K562 (cell line): ENCODE results near the gene ANKRD11. TPM values are rescaled to one million over a fixed set of nuclear protein-coding genes. Genes with fewer than 3 reads are reported as not detected.

Source experiments
- JUND ChIP-seq, 2 experiments: IDR thresholded peaks; 2 replicates in 1 of 2; 3 replicates in 1 of 2; pipeline ENCODE4 v1.6.1; 2011; ENCODE audit warnings: borderline replicate concordance in 2 of 2, low read depth in 2 of 2, low read length in 2 of 2, improper control_type of control experiment in 1 of 2, missing biosample characterization in 1 of 2, missing genetic modification characterization in 1 of 2, missing genetic modification reagents in 1 of 2
- KDM5B ChIP-seq: fragments of 200-600 bp; sonication (generic); IDR thresholded peaks from 2 replicates; pipeline ENCODE4 v1.6.1; 2012; ENCODE audit warnings: low read depth, mild to moderate bottlenecking, moderate library complexity, low read length, control low read depth, inconsistent platforms; ENCODE audit not compliant: insufficient replicate concordance
- MLLT1 ChIP-seq, 2 experiments: fragments of 450-650 bp; IDR thresholded peaks; 2 replicates each; pipeline ENCODE4 v1.6.1; 2016
- POU5F1 ChIP-seq: fragments of 150-350 bp; IDR thresholded peaks from 2 replicates; pipeline ENCODE4 v1.6.1; 2014; ENCODE audit warnings: borderline replicate concordance, low read length, low read depth, mild to moderate bottlenecking; ENCODE audit not compliant: partially characterized antibody
- TRIM28 ChIP-seq: fragments of 450-650 bp; IDR thresholded peaks from 2 replicates; pipeline ENCODE4 v1.6.1; 2017
- UBTF ChIP-seq, 2 experiments: IDR thresholded peaks; 2 replicates each; pipeline ENCODE4 v1.6.1; 2012; ENCODE audit warnings: improper control_type of control experiment in 2 of 2, low read depth in 2 of 2, low read length in 2 of 2, borderline replicate concordance in 1 of 2
- ZBTB17 ChIP-seq: fragments of 450-650 bp; formaldehyde crosslinking; IDR thresholded peaks from 2 replicates; pipeline ENCODE4 v1.4.0; 2020; ENCODE audit warnings: mild to moderate bottlenecking
- ZBTB2 ChIP-seq: fragments of 450-650 bp; IDR thresholded peaks from 2 replicates; pipeline ENCODE4 v1.6.1; 2016; ENCODE audit warnings: antibody characterized with exemption
- ZEB2 ChIP-seq: fragments of 450-650 bp; IDR thresholded peaks from 2 replicates; pipeline ENCODE4 v1.6.1; 2016
- polyA plus RNA-seq, 8 experiments: library from polyadenylated mRNA; depleted of rRNA in 4 of 8; stranded (reverse) in 5 of 8; unstranded in 3 of 8; fragments of >200 nt; fragmentation: Nextera tagmentation in 2 of 8; fragmentation: Illumina TruSeq in 1 of 8; extraction: Ambion mirVana in 2 of 8; extraction: Trizol in 1 of 8; gene quantifications; 2 replicates each; pipeline versions ENCODE4 v1.2.1 to v1.2.3, GENCODE V29; 2011 to 2014; ENCODE audit warnings: inconsistent platforms in 1 of 8, missing spikeins in 1 of 8
- total RNA-seq, 7 experiments: library from RNA; depleted of rRNA in 6 of 7; stranded (reverse); fragments of >200 nt in 6 of 7; fragmentation: Illumina TruSeq in 2 of 7; extraction: Trizol in 2 of 7; gene quantifications; 2 replicates each; pipeline versions ENCODE4 v1.2.1 to v1.2.3, GENCODE V29; 2011 to 2021; ENCODE audit warnings: low replicate concordance in 1 of 7
- TF ChIP-seq, protein P1 (sequence below): fragments of 450-650 bp; formaldehyde crosslinking; IDR thresholded peaks from 2 replicates; pipeline ENCODE4 v1.4.0; 2020; ENCODE audit warnings: mild to moderate bottlenecking, moderate library complexity
- TF ChIP-seq, protein P2 (sequence below): sonication (generic); formaldehyde crosslinking; IDR thresholded peaks from 2 replicates; pipeline ENCODE4 v1.8.0; 2023; ENCODE audit warnings: mild to moderate bottlenecking, missing genetic modification reagents
- TF ChIP-seq, protein P3 (sequence below): sonication (generic); formaldehyde crosslinking; IDR thresholded peaks from 2 replicates; pipeline ENCODE4 v1.8.0; 2022; ENCODE audit warnings: missing genetic modification reagents, mild to moderate bottlenecking, moderate library complexity, borderline replicate concordance

ANKRD11 gene
- total and polyA plus RNA-seq, 9 of the 15 experiments (the other 6 are each of a cell fraction or from before 2014, with no cell fraction given), result 4.7 to 126 (median 31.7) TPM

- TF ChIP-seq, protein P1, sequence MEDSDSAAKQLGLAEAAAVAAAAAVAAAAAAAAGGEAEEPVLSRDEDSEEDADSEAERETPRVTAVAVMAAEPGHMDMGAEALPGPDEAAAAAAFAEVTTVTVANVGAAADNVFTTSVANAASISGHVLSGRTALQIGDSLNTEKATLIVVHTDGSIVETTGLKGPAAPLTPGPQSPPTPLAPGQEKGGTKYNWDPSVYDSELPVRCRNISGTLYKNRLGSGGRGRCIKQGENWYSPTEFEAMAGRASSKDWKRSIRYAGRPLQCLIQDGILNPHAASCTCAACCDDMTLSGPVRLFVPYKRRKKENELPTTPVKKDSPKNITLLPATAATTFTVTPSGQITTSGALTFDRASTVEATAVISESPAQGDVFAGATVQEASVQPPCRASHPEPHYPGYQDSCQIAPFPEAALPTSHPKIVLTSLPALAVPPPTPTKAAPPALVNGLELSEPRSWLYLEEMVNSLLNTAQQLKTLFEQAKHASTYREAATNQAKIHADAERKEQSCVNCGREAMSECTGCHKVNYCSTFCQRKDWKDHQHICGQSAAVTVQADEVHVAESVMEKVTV, result no peak
- TF ChIP-seq JUND (IDR thresholded peaks at IDR 0.05; ENCODE audit: borderline replicate concordance, low read depth, low read length) (peak; percentile 68), JUND (tag; IDR thresholded peaks at IDR 0.05; ENCODE audit: borderline replicate concordance, low read depth, low read length) (peak; percentile 57; the same call in 1 of the 3 replicates), ZBTB2 (peak; percentile 55; the same call in 1 of the 2 replicates), ZBTB17 (CRISPR knock-in tag) (no peak), UBTF (IDR thresholded peaks at IDR 0.05; ENCODE audit: borderline replicate concordance in 1 of 2, low read depth in 2 of 2, low read length in 2 of 2) (0 out of 4 replicates have a peak, but pooled peaks of 1 of the 2 experiments have one; percentile 30), TRIM28 (peak; percentile 42; the same call in 1 of the 2 replicates), KDM5B (peak; percentile 40), MLLT1 (IDR thresholded peaks at IDR 0.05) (peak; percentile 49 to 56; a peak in 2 of 4 replicates), ZEB2 (peak; percentile 34; the same call in 1 of the 2 replicates), POU5F1 (no peak)
- TF ChIP-seq, protein P2, sequence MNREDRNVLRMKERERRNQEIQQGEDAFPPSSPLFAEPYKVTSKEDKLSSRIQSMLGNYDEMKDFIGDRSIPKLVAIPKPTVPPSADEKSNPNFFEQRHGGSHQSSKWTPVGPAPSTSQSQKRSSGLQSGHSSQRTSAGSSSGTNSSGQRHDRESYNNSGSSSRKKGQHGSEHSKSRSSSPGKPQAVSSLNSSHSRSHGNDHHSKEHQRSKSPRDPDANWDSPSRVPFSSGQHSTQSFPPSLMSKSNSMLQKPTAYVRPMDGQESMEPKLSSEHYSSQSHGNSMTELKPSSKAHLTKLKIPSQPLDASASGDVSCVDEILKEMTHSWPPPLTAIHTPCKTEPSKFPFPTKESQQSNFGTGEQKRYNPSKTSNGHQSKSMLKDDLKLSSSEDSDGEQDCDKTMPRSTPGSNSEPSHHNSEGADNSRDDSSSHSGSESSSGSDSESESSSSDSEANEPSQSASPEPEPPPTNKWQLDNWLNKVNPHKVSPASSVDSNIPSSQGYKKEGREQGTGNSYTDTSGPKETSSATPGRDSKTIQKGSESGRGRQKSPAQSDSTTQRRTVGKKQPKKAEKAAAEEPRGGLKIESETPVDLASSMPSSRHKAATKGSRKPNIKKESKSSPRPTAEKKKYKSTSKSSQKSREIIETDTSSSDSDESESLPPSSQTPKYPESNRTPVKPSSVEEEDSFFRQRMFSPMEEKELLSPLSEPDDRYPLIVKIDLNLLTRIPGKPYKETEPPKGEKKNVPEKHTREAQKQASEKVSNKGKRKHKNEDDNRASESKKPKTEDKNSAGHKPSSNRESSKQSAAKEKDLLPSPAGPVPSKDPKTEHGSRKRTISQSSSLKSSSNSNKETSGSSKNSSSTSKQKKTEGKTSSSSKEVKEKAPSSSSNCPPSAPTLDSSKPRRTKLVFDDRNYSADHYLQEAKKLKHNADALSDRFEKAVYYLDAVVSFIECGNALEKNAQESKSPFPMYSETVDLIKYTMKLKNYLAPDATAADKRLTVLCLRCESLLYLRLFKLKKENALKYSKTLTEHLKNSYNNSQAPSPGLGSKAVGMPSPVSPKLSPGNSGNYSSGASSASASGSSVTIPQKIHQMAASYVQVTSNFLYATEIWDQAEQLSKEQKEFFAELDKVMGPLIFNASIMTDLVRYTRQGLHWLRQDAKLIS (CRISPR knock-in tag), result 0 out of 2 replicates have a peak, but pooled peaks have one; percentile 31
- TF ChIP-seq, protein P3, sequence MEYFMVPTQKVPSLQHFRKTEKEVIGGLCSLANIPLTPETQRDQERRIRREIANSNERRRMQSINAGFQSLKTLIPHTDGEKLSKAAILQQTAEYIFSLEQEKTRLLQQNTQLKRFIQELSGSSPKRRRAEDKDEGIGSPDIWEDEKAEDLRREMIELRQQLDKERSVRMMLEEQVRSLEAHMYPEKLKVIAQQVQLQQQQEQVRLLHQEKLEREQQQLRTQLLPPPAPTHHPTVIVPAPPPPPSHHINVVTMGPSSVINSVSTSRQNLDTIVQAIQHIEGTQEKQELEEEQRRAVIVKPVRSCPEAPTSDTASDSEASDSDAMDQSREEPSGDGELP (CRISPR knock-in tag), result peak; percentile 51; the same call in 1 of the 2 replicates
These were observed 1.1 kb downstream of the ANKRD11 start (continued) for GRCh38 chr16:89489040-89489897.
